Thoracic aorta endothelial cell (primary cell): ENCODE measurements around the gene RNF14. TPM values are rescaled to one million over a fixed set of nuclear protein-coding genes. Genes with fewer than 3 reads are reported as not detected.

Experiments used
- total RNA-seq: library from RNA; depleted of rRNA; stranded (reverse); fragments of >200 nt; gene quantifications from 2 replicates; pipeline ENCODE4 v1.2.3, GENCODE V29; 2012

The RNF14 gene
- total RNA-seq = 80.3 and 80.4 TPM in 2 replicates

DNA sequence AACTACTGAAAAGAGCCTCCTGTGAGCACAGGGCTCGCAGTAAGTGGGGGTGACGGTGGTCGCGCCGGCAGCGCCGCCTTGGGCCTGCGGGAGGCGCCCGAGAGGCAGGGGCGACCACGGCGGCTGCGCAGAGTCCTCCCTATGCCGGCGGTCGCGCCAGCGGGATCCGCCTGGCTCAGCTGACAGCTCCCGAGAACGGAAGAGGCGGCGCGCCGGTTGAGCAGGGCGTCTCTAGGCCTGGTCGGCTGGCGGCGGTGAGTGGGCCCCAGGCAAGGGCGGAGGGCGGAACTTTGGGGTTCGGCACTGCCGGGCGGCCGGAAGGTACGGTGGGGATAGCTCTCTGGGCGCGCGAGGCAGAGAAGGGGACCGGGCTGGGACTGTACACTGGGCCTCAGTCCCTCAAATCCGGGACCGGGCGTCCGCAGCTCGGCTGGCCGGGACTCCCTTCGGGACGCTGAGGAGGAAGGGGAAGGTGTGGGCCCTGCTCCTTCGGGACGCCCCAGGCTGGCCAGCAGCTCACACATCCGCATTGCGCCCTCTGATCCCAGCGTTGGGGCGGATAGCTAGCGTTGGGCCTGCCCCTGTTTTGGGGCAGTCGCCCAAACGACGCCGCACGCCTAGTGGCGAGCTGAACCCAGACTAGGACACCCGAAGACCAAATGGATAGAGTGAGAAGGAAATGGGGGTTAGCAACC, at the start of gene RNF14:
Gene RNF14 (plus strand): TSS at position 192 of the 695 bp plus-strand sequence. CDS start 4,484 bp downstream, outside the sequence.

GRCh38 chr5:141923448-141924313, 45.2 kb upstream of the RNF14 start, which contains the start of gene DELE1:
DELE1 (plus strand) TSS chr5:141923871; CDS start chr5:141923942, 71 bp downstream.

DNA sequence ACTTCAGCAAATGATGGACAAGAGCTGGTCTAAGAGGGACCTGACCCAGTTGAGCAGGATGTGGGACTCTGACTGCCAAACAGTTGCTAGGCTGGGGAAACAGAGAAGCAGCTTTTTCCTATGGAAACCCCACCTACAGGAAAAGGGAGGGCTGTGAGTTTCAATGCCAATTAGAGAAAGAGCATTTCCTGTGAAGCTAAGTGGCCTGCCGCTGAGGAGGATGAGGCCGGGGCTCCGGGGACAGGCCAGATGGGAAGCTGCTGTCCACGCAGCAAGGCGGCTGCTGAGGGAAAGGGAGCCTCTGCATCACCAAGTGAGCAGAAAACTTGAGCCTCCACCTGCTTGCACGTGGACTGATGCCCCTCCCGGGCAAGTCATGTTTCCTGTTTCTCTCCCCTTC, 10.8 kb upstream of the RNF14 start, which contains the start of gene PCDH12:
Gene PCDH12 (minus strand): TSS at position 90 of the 400 bp plus-strand sequence. CDS start 351 bp downstream, outside the sequence.

GRCh38 chr5:142012792-142013388, 44.0 kb downstream of the RNF14 start, which contains the start of gene GNPDA1:
GNPDA1 (minus strand) TSS chr5:142013027; CDS start chr5:142012035, 992 bp downstream.

Other genes with a start within 250 kb of the RNF14 start
- gene PCDH1, start 90.7 kb upstream of the RNF14 start, total RNA-seq = 163 and 194 TPM in 2 replicates
- 60.6 and 63.8 TPM in 2 replicates for gene DELE1, start 45.2 kb upstream of the RNF14 start, total RNA-seq
- 35.1 and 38.1 TPM in 2 replicates for gene PCDH12, start 10.9 kb upstream of the RNF14 start, total RNA-seq
- gene GNPDA1, start 43.9 kb downstream of the RNF14 start, total RNA-seq = 57.6 and 60.5 TPM in 2 replicates
- gene NDFIP1, start 139.7 kb downstream of the RNF14 start, total RNA-seq = 79.5 and 90.6 TPM in 2 replicates